Trophoblast cell (in vitro differentiated cells and primary cell): ENCODE data around the gene CAPN13.

Experiments
- DNase-seq, 2 donors: peaks; one replicate each; pipeline ENCODE4 v3.0.0-alpha.2; 2016
- H2AFZ ChIP-seq: 2 replicates; pipeline ENCODE4 v1.6.1; 2013; ENCODE audit warnings: low read length, moderate library complexity, mild to moderate bottlenecking; ENCODE audit not compliant: insufficient read depth, poor library complexity
- H2AK5ac ChIP-seq: 2 replicates; pipeline ENCODE4 v1.6.1; 2013; ENCODE audit warnings: mild to moderate bottlenecking, low read length
- H2BK120ac ChIP-seq: 2 replicates; pipeline ENCODE4 v1.6.1; 2013; ENCODE audit warnings: low read length, mild to moderate bottlenecking, moderate library complexity; ENCODE audit not compliant: insufficient read depth, poor library complexity
- H2BK12ac ChIP-seq: 2 replicates; pipeline ENCODE4 v1.6.1; 2013; ENCODE audit warnings: mild to moderate bottlenecking, low read length, moderate library complexity
- H2BK5ac ChIP-seq: 2 replicates; pipeline ENCODE4 v1.6.1; 2013; ENCODE audit warnings: low read length, low read depth, moderate library complexity, mild to moderate bottlenecking; ENCODE audit not compliant: poor library complexity
- H3K14ac ChIP-seq: 2 replicates; pipeline ENCODE4 v1.6.1; 2013; ENCODE audit warnings: mild to moderate bottlenecking, low read length
- H3K18ac ChIP-seq: 2 replicates; pipeline ENCODE4 v1.6.1; 2013; ENCODE audit warnings: mild to moderate bottlenecking, low read length
- H3K23ac ChIP-seq: 2 replicates; pipeline ENCODE4 v1.6.1; 2013; ENCODE audit warnings: low read length
- H3K27ac ChIP-seq: 2 replicates; pipeline ENCODE4 v1.5.1; 2013; ENCODE audit warnings: low read depth, mild to moderate bottlenecking, inconsistent platforms, low read length, moderate library complexity
- H3K27me3 ChIP-seq: 2 replicates; pipeline ENCODE4 v1.6.1; 2013; ENCODE audit warnings: inconsistent platforms, mild to moderate bottlenecking, low read length, moderate library complexity; ENCODE audit not compliant: insufficient read depth
- H3K36me3 ChIP-seq, 2 experiments: 1 replicate in 1 of 2; 2 replicates in 1 of 2; pipeline ENCODE4 v1.6.1; 2013; ENCODE audit warnings: low read length in 2 of 2, mild to moderate bottlenecking in 2 of 2, moderate library complexity in 1 of 2; ENCODE audit not compliant: insufficient read depth in 2 of 2, control insufficient read depth in 1 of 2
- H3K4ac ChIP-seq: 2 replicates; pipeline ENCODE4 v1.6.1; 2013; ENCODE audit warnings: low read depth, mild to moderate bottlenecking, low read length, moderate library complexity
- H3K4me1 ChIP-seq, 2 experiments: 1 replicate in 1 of 2; 2 replicates in 1 of 2; pipeline ENCODE4 v1.6.1; 2013; ENCODE audit warnings: low read length in 2 of 2, mild to moderate bottlenecking in 2 of 2, moderate library complexity in 1 of 2; ENCODE audit not compliant: insufficient read depth in 2 of 2, control insufficient read depth in 1 of 2
- H3K4me2 ChIP-seq: 2 replicates; pipeline ENCODE4 v1.6.1; 2013; ENCODE audit warnings: inconsistent platforms, mild to moderate bottlenecking, low read length, moderate library complexity
- H3K4me3 ChIP-seq: 2 replicates; pipeline ENCODE4 v1.5.1; 2013; ENCODE audit warnings: mild to moderate bottlenecking, low read depth, low read length, inconsistent platforms
- H3K79me1 ChIP-seq: one replicate; pipeline ENCODE4 v1.6.1; 2013; ENCODE audit warnings: low read length
- H3K79me2 ChIP-seq: 2 replicates; pipeline ENCODE4 v1.6.1; 2013; ENCODE audit warnings: low read length, mild to moderate bottlenecking; ENCODE audit not compliant: control insufficient read depth, insufficient read depth, poor library complexity
- H3K9ac ChIP-seq: 2 replicates; pipeline ENCODE4 v1.6.1; 2013; ENCODE audit warnings: mild to moderate bottlenecking, low read length
- H3K9me3 ChIP-seq: 2 replicates; pipeline ENCODE4 v1.6.1; 2013; ENCODE audit warnings: low read depth, mild to moderate bottlenecking, control low read depth, inconsistent platforms, low read length; ENCODE audit not compliant: insufficient read depth
- H4K12ac ChIP-seq: 2 replicates; pipeline ENCODE4 v1.6.1; 2013; ENCODE audit warnings: low read depth, mild to moderate bottlenecking, low read length, moderate library complexity
- H4K8ac ChIP-seq: 2 replicates; pipeline ENCODE4 v1.6.1; 2013; ENCODE audit warnings: low read depth, mild to moderate bottlenecking, low read length, moderate library complexity
- H4K91ac ChIP-seq: one replicate; pipeline ENCODE4 v1.6.1; 2013; ENCODE audit warnings: low read depth, mild to moderate bottlenecking, low read length, moderate library complexity
- whole genome bisulfite sequencing: extraction: QIAGEN DNeasy Blood & Tissue Kit; methylation state at CpG from one replicate; pipeline ENCODE4 v1.1.7; 2013; ENCODE audit warnings: missing lambda C conversion rate; ENCODE audit not compliant: insufficient read length, insufficient coverage; ENCODE audit errors: extremely low coverage; 5-methylcytosine and 5-hydroxymethylcytosine counted together

The CAPN13 gene

GRCh38 chr2:30758191-30758651, 49.0 kb downstream of the CAPN13 start:
- Histone ChIP-seq H3K9ac (no peak overlapping the region), H2BK12ac (no peak overlapping the region), H3K4ac (no peak overlapping the region), H3K23ac (no peak overlapping the region), H3K18ac (no peak overlapping the region), H3K27ac (no peak overlapping the region), H3K36me3 (no peaks in the 10 kb centered on the region), H3K79me2 (no peaks in the 10 kb centered on the region), H3K14ac (no peak overlapping the region), H4K12ac (no peak overlapping the region), H3K4me2 (no peak overlapping the region), H4K91ac (no peak overlapping the region), H2BK120ac (no peak overlapping the region), H3K27me3 (no peaks in the 10 kb centered on the region), H3K4me3 (no peak overlapping the region), H4K8ac (no peak overlapping the region), H3K79me1 (no peaks in the 10 kb centered on the region), H2AFZ (no peak overlapping the region), H3K9me3 (peaks cover 3% of the 10 kb centered on the region), H2AK5ac (no peak overlapping the region), H2BK5ac (no peak overlapping the region), H3K4me1 (peaks cover 10 to 15% of the 10 kb centered on the region in 2 experiments)
- WGBS: no CpG with 5 or more reads among the region's 6 CpGs
- DNase-seq: no peak

- H3K27me3 ChIP-seq: no peaks in the 10 kb centered on the region
- no peak overlapping the region for H3K18ac ChIP-seq
- no peak overlapping the region for H3K4me2 ChIP-seq
- H3K4me1 ChIP-seq: peaks cover 10 to 15% of the 10 kb centered on the region in 2 experiments
- no peak overlapping the region for H2BK120ac ChIP-seq
- H4K12ac ChIP-seq: no peak overlapping the region
- H3K27ac ChIP-seq: no peak overlapping the region
- H3K36me3 ChIP-seq: no peaks in the 10 kb centered on the region
- no peak overlapping the region for H4K91ac ChIP-seq
- H3K79me1 ChIP-seq: no peaks in the 10 kb centered on the region
- H3K4me3 ChIP-seq: no peak overlapping the region
- H3K23ac ChIP-seq: no peak overlapping the region
- no CpG with 5 or more reads among the region's 11 CpGs for WGBS
- H3K9ac ChIP-seq: no peak overlapping the region
- H2BK12ac ChIP-seq: no peak overlapping the region
- DNase-seq: no peak
- H3K14ac ChIP-seq: no peak overlapping the region
- peaks cover 3% of the 10 kb centered on the region for H3K9me3 ChIP-seq
- no peak overlapping the region for H2BK5ac ChIP-seq
- no peak overlapping the region for H2AK5ac ChIP-seq
- no peak overlapping the region for H3K4ac ChIP-seq
- H3K79me2 ChIP-seq: no peaks in the 10 kb centered on the region
- H2AFZ ChIP-seq: no peak overlapping the region
- no peak overlapping the region for H4K8ac ChIP-seq
These were observed 49.5 kb downstream of the CAPN13 start for GRCh38 chr2:30757749-30758148.

GRCh38 chr2:30756971-30757370, 50.3 kb downstream of the CAPN13 start:
- no peak overlapping the region for H4K8ac ChIP-seq
- H2BK12ac ChIP-seq: no peak overlapping the region
- H2BK5ac ChIP-seq: no peak overlapping the region
- no peak overlapping the region for H2AFZ ChIP-seq
- no peaks in the 10 kb centered on the region for H3K79me1 ChIP-seq
- no peak overlapping the region for H3K18ac ChIP-seq
- no peaks in the 10 kb centered on the region for H3K27me3 ChIP-seq
- no peak overlapping the region for H3K4me3 ChIP-seq
- no peak overlapping the region for H3K9ac ChIP-seq
- no peak overlapping the region for H4K12ac ChIP-seq
- H3K4me2 ChIP-seq: no peak overlapping the region
- H3K36me3 ChIP-seq: no peaks in the 10 kb centered on the region
- H3K14ac ChIP-seq: no peak overlapping the region
- no peak overlapping the region for H4K91ac ChIP-seq
- no peak overlapping the region for H3K23ac ChIP-seq
- no peaks in the 10 kb centered on the region for H3K79me2 ChIP-seq
- H3K9me3 ChIP-seq: peaks cover 3% of the 10 kb centered on the region
- H3K4ac ChIP-seq: no peak overlapping the region
- no peak overlapping the region for H2AK5ac ChIP-seq
- no peak overlapping the region for H3K27ac ChIP-seq
- H2BK120ac ChIP-seq: no peak overlapping the region
- WGBS: no CpG with 5 or more reads among the region's 9 CpGs
- H3K4me1 ChIP-seq: peaks cover 10 to 15% of the 10 kb centered on the region in 2 experiments
- no peak for DNase-seq

GRCh38 chr2:30756051-30756719, 51.1 kb downstream of the CAPN13 start:
- no peaks in the 10 kb centered on the region for H3K79me2 ChIP-seq
- H3K14ac ChIP-seq: no peak overlapping the region
- no peak overlapping the region for H2BK120ac ChIP-seq
- H4K12ac ChIP-seq: no peak overlapping the region
- peaks cover 10 to 15% of the 10 kb centered on the region in 2 experiments for H3K4me1 ChIP-seq
- H2BK5ac ChIP-seq: no peak overlapping the region
- peak overlapping the region; percentile 12 for H3K4me2 ChIP-seq
- H2AK5ac ChIP-seq: no peak overlapping the region
- H3K79me1 ChIP-seq: no peaks in the 10 kb centered on the region
- H3K4ac ChIP-seq: no peak overlapping the region
- H3K18ac ChIP-seq: no peak overlapping the region
- peak; percentile 37 for DNase-seq
- H4K8ac ChIP-seq: no peak overlapping the region
- no peak overlapping the region for H3K4me3 ChIP-seq
- no peak overlapping the region for H3K23ac ChIP-seq
- H4K91ac ChIP-seq: no peak overlapping the region
- no CpG with 5 or more reads among the region's 9 CpGs for WGBS
- H3K36me3 ChIP-seq: no peaks in the 10 kb centered on the region
- H3K27ac ChIP-seq: no peak overlapping the region
- no peak overlapping the region for H2BK12ac ChIP-seq
- H2AFZ ChIP-seq: no peak overlapping the region
- H3K9me3 ChIP-seq: peaks cover 3% of the 10 kb centered on the region
- H3K9ac ChIP-seq: no peak overlapping the region
- no peaks in the 10 kb centered on the region for H3K27me3 ChIP-seq
